Esophagus (tissue), 2 donors: ENCODE results near the gene CLDN2. TPM values are rescaled to one million over a fixed set of nuclear protein-coding genes. Genes with fewer than 3 reads are reported as not detected.
"Not testable (repeated sequence)": the region's sequence is repeated elsewhere in the genome, so short reads cannot be mapped to it uniquely, and the experiment has no call there.

Experiments used
- H3K27ac ChIP-seq, 2 donors: one replicate each; pipeline ENCODE4 v1.5.1; 2013; ENCODE audit warnings: low read depth in 2 of 2, mild to moderate bottlenecking in 2 of 2, inconsistent platforms in 1 of 2, low read length in 1 of 2, moderate library complexity in 1 of 2
- H3K27me3 ChIP-seq, 2 donors: one replicate each; pipeline ENCODE4 v1.6.1; 2013; ENCODE audit warnings: low read length in 2 of 2, control low read depth in 1 of 2, mild to moderate bottlenecking in 1 of 2; ENCODE audit not compliant: insufficient read depth in 2 of 2, control insufficient read depth in 1 of 2
- H3K36me3 ChIP-seq, 2 donors: one replicate each; pipeline ENCODE4 v1.6.1; 2013; ENCODE audit warnings: low read length in 1 of 2; ENCODE audit not compliant: control insufficient read depth in 2 of 2, insufficient read depth in 2 of 2
- H3K4me1 ChIP-seq, 2 donors: one replicate each; pipeline ENCODE4 v1.6.1; 2013; ENCODE audit warnings: low read length in 1 of 2; ENCODE audit not compliant: control insufficient read depth in 2 of 2, insufficient read depth in 2 of 2
- H3K4me3 ChIP-seq, 2 donors: one replicate each; pipeline ENCODE4 v1.5.1; 2013; ENCODE audit warnings: low read length in 2 of 2, mild to moderate bottlenecking in 2 of 2, low read depth in 1 of 2, moderate library complexity in 1 of 2
- H3K9me3 ChIP-seq, 2 donors: one replicate each; pipeline ENCODE4 v1.6.1; 2013; ENCODE audit warnings: mild to moderate bottlenecking in 2 of 2, low read depth in 1 of 2, low read length in 1 of 2, moderate library complexity in 1 of 2; ENCODE audit not compliant: control insufficient read depth in 2 of 2, insufficient read depth in 1 of 2
- WGBS, 2 donors: extraction: QIAGEN DNeasy Blood & Tissue Kit; methylation state at CpG; one replicate each; pipeline ENCODE4 v1.1.7; 2013; 5-methylcytosine and 5-hydroxymethylcytosine counted together
- polyA plus RNA-seq, 2 donors: library from polyadenylated mRNA; stranded (reverse); fragments of 200-250 nt; gene quantifications; one replicate each; pipeline ENCODE4 v1.2.3, GENCODE V29; 2013
- donor health status: healthy with polysubstance abuse.
- donor health status: Bipolar disorder and iron deficiency.

Gene CLDN2
- not detected for polyA plus RNA-seq

- WGBS, 2 donors = 52 to 54% methylated on average over 2 of the region's 2 CpGs
- no peak within 1 kb of the TSS for H3K4me3 ChIP-seq
- H3K27me3 ChIP-seq = peaks cover 0 to 14% of the 10 kb centered on the region in 2 donors
- peaks cover 0 to 3% of the 10 kb centered on the region in 2 donors for H3K4me1 ChIP-seq
- no peaks in the 10 kb centered on the region for H3K36me3 ChIP-seq
- no peak within 1 kb of the TSS for H3K27ac ChIP-seq
- H3K9me3 ChIP-seq = no peaks in the 10 kb centered on the region
Observed at GRCh38 chrX:106919932-106920452, at the start of gene CLDN2. Gene CLDN2 (plus strand): TSS chrX:106920402. CDS start chrX:106928229, 7,827 bp downstream.

- not testable (repeated sequence) for H3K27me3 ChIP-seq, H3K27ac ChIP-seq, H3K4me1 ChIP-seq, H3K9me3 ChIP-seq, H3K36me3 ChIP-seq, H3K4me3 ChIP-seq
- WGBS, 2 donors = 95 to 98% methylated on average over 2 of the region's 2 CpGs
Observed at GRCh38 chrX:106872796-106873195, 47.4 kb upstream of the CLDN2 start.

GRCh38 chrX:106874075-106874474 lies 46.1 kb upstream of the CLDN2 start:
- Histone ChIP-seq H3K27me3 (no peaks in the 10 kb centered on the region), H3K27ac (no peak overlapping the region), H3K9me3 (no peaks in the 10 kb centered on the region), H3K4me3 (no peak overlapping the region), H3K4me1 (no peaks in the 10 kb centered on the region), H3K36me3 (peaks cover 0 to 2% of the 10 kb centered on the region in 2 donors)
- 54 to 56% methylated on average over 2 of the region's 2 CpGs for WGBS, 2 donors

- peaks cover 0 to 2% of the 10 kb centered on the region in 2 donors for H3K36me3 ChIP-seq
- no peaks in the 10 kb centered on the region for H3K27me3 ChIP-seq
- WGBS, 2 donors = 60 to 88% methylated on average over 1 of the region's 1 CpG
- no peaks in the 10 kb centered on the region for H3K4me1 ChIP-seq
- no peaks in the 10 kb centered on the region for H3K9me3 ChIP-seq
- H3K4me3 ChIP-seq = no peak overlapping the region
- no peak overlapping the region for H3K27ac ChIP-seq
Observed at GRCh38 chrX:106875151-106875550, 45.1 kb upstream of the CLDN2 start.

- no peaks in the 10 kb centered on the region for H3K4me1 ChIP-seq
- 83 to 92% methylated on average over 1 of the region's 1 CpG for WGBS, 2 donors
- H3K27me3 ChIP-seq = peaks cover 0 to 16% of the 10 kb centered on the region in 2 donors
- H3K9me3 ChIP-seq = no peaks in the 10 kb centered on the region
- no peak overlapping the region for H3K4me3 ChIP-seq
- H3K27ac ChIP-seq = no peak overlapping the region
- H3K36me3 ChIP-seq = no peaks in the 10 kb centered on the region
Observed at GRCh38 chrX:106889468-106889867, 30.7 kb upstream of the CLDN2 start.

GRCh38 chrX:106891762-106892460 lies 28.3 kb upstream of the CLDN2 start:
- Histone ChIP-seq H3K9me3 (no peaks in the 10 kb centered on the region), H3K27ac (no peak overlapping the region), H3K4me3 (no peak overlapping the region), H3K27me3 (peaks cover 0 to 16% of the 10 kb centered on the region in 2 donors), H3K4me1 (no peaks in the 10 kb centered on the region), H3K36me3 (no peaks in the 10 kb centered on the region)
- WGBS, 2 donors = 54 to 61% methylated on average over 7 of the region's 7 CpGs

GRCh38 chrX:106894392-106894909 lies 25.8 kb upstream of the CLDN2 start:
- H3K4me1 ChIP-seq = no peaks in the 10 kb centered on the region
- H3K27me3 ChIP-seq = peaks cover 0 to 13% of the 10 kb centered on the region in 2 donors
- H3K4me3 ChIP-seq = no peak overlapping the region
- H3K9me3 ChIP-seq = no peaks in the 10 kb centered on the region
- H3K27ac ChIP-seq = no peak overlapping the region
- 17% methylated on average over 6 of the region's 6 CpGs for WGBS, 2 donors
- H3K36me3 ChIP-seq = no peaks in the 10 kb centered on the region

GRCh38 chrX:106894978-106895452 lies 25.2 kb upstream of the CLDN2 start:
- no peaks in the 10 kb centered on the region for H3K9me3 ChIP-seq
- H3K27me3 ChIP-seq = peaks cover 0 to 14% of the 10 kb centered on the region in 2 donors
- no peaks in the 10 kb centered on the region for H3K4me1 ChIP-seq
- H3K36me3 ChIP-seq = no peaks in the 10 kb centered on the region
- 16 to 31% methylated on average over 3 of the region's 3 CpGs for WGBS, 2 donors
- H3K27ac ChIP-seq = no peak overlapping the region
- no peak overlapping the region for H3K4me3 ChIP-seq

GRCh38 chrX:106897259-106897658 lies 22.9 kb upstream of the CLDN2 start:
- Histone ChIP-seq H3K4me1 (no peaks in the 10 kb centered on the region), H3K9me3 (no peaks in the 10 kb centered on the region), H3K27me3 (peaks cover 0 to 21% of the 10 kb centered on the region in 2 donors), H3K27ac (no peak overlapping the region), H3K36me3 (no peaks in the 10 kb centered on the region), H3K4me3 (no peak overlapping the region)
- 70 to 73% methylated on average over 6 of the region's 6 CpGs for WGBS, 2 donors
